ENCODE results near the gene TSHZ2. TPM values are rescaled to one million over a fixed set of nuclear protein-coding genes. Genes with fewer than 3 reads are reported as not detected.

Gene TSHZ2
- total RNA-seq, 1 experiment from 2014 or later, result 0.20 TPM

GRCh38 chr20:53004267-53004813 is 32.2 kb downstream of the TSHZ2 start (continued):
- TF ChIP-seq ARID4B (CRISPR knock-in tag; IDR thresholded peaks at IDR 0.05; ENCODE audit: borderline replicate concordance), result no peak
- no peak for TF ChIP-seq ZNF138 (CRISPR knock-in tag; conservative IDR thresholded peaks at IDR 0.05)
- TF ChIP-seq ZSCAN18 (CRISPR knock-in tag; IDR thresholded peaks at IDR 0.05), result no peak
- TF ChIP-seq ZNF281 (CRISPR knock-in tag; IDR thresholded peaks at IDR 0.05), result no peak
- no peak for TF ChIP-seq OVOL2 (CRISPR knock-in tag; IDR thresholded peaks at IDR 0.05; ENCODE audit: borderline replicate concordance)

GRCh38 chr20:53009979-53010735 is 38.0 kb downstream of the TSHZ2 start:
- Mint-ChIP-seq H3K4me3 (no peak overlapping the region), H3K27ac (no peak overlapping the region), H3K36me3 (peaks cover 4% of the 10 kb centered on the region; the same call in 1 of the 2 replicates), H3K4me1 (no peaks in the 10 kb centered on the region), H3K27me3 (ENCODE audit: low read depth) (peaks cover 2% of the 10 kb centered on the region; the same call in 1 of the 2 replicates), H3K9me3 (peaks cover 16% of the 10 kb centered on the region)
- TF ChIP-seq ZSCAN18 (CRISPR knock-in tag; IDR thresholded peaks at IDR 0.05), result no peak
- no peak for TF ChIP-seq ZNF425 (CRISPR knock-in tag; conservative IDR thresholded peaks at IDR 0.05)
- TF ChIP-seq ZNF671 (CRISPR knock-in tag; IDR thresholded peaks at IDR 0.05), result no peak
- TF ChIP-seq TP53 (CRISPR knock-in tag; IDR thresholded peaks at IDR 0.05), result no peak
- TF ChIP-seq ZNF138 (CRISPR knock-in tag; conservative IDR thresholded peaks at IDR 0.05), result no peak
- TF ChIP-seq CBFB (CRISPR knock-in tag; IDR thresholded peaks at IDR 0.05; ENCODE audit: low read depth), result no peak
- TF ChIP-seq ZMAT4 (CRISPR knock-in tag; IDR thresholded peaks at IDR 0.05), result no peak
- no peak for TF ChIP-seq STAT6 (CRISPR knock-in tag; conservative IDR thresholded peaks at IDR 0.05; ENCODE audit: low read depth)
- no peak for TF ChIP-seq SOX15 (CRISPR knock-in tag; IDR thresholded peaks at IDR 0.05)
- no peak for TF ChIP-seq AR (CRISPR knock-in tag; IDR thresholded peaks at IDR 0.05)
- DNase-seq (ENCODE audit: low spot score) (no peak), ATAC-seq (no peak)
- ChIA-PET CTCF (no interaction called here), POLR2A (no interaction called here)

All from WTC11 (cell line).